Stomach (tissue), 9 donors: ENCODE measurements around the gene AFAP1L1. TPM values are rescaled to one million over a fixed set of nuclear protein-coding genes. Genes with fewer than 3 reads are reported as not detected.

ENCODE experiments used
- DNase-seq, 2 donors: peaks; one replicate each; pipeline versions ENCODE4 v3.0.0 to v3.0.0-alpha.2; 2013 to 2019
- H3K27ac ChIP-seq, 5 donors: fragments of 200-600 bp in 4 of 5; sonication (generic) in 4 of 5; one replicate each; pipeline ENCODE4 v1.5.1; 2013 to 2019; ENCODE audit warnings: mild to moderate bottlenecking in 1 of 5, moderate library complexity in 1 of 5
- H3K27me3 ChIP-seq, 3 donors: fragments of 200-600 bp; sonication (generic); one replicate each; pipeline ENCODE4 v1.5.1; 2017 to 2019; ENCODE audit warnings: mixed run types in 1 of 3
- H3K36me3 ChIP-seq, 4 donors: fragments of 200-600 bp; sonication (generic); 1 replicate in 3 of 4; 2 replicates in 1 of 4; pipeline ENCODE4 v1.5.1; 2016 to 2019
- H3K4me1 ChIP-seq, 4 donors: fragments of 200-600 bp; sonication (generic); one replicate each; pipeline ENCODE4 v1.5.1; 2016 to 2019
- H3K4me3 ChIP-seq, 4 donors: fragments of 200-600 bp; sonication (generic) in 3 of 4; one replicate each; pipeline ENCODE4 v1.5.1; 2016 to 2019; ENCODE audit warnings: mild to moderate bottlenecking in 1 of 4
- H3K9me3 ChIP-seq, 4 donors: fragments of 200-600 bp; sonication (generic); one replicate each; pipeline ENCODE4 v1.5.1; 2016 to 2019
- CTCF ChIP-seq, 7 experiments: fragments of 450-650 bp in 4 of 7; fragments of 200-600 bp in 3 of 7; sonication (generic) in 3 of 7; IDR thresholded peaks; one replicate each; pipeline ENCODE4 v1.5.1; 2016 to 2019; ENCODE audit warnings: antibody characterized with exemption in 7 of 7, control low read depth in 2 of 7, mild to moderate bottlenecking in 1 of 7
- EP300 ChIP-seq: sonication (generic); formaldehyde crosslinking; IDR thresholded peaks from one replicate; pipeline ENCODE4 v1.6.1; 2017; ENCODE audit warnings: antibody characterized with exemption
- POLR2A ChIP-seq, 4 donors: fragments of 450-650 bp; IDR thresholded peaks; one replicate each; pipeline ENCODE4 v1.6.1; 2016; ENCODE audit warnings: antibody characterized with exemption in 4 of 4, control low read depth in 2 of 4, mild to moderate bottlenecking in 1 of 4, moderate library complexity in 1 of 4
- POLR2AphosphoS5 ChIP-seq, 3 donors: sonication (generic); formaldehyde crosslinking; IDR thresholded peaks; one replicate each; pipeline ENCODE4 v1.6.1; 2016; ENCODE audit warnings: antibody characterized with exemption in 3 of 3
- WGBS, 5 donors: extraction: QIAGEN DNeasy Blood & Tissue Kit in 3 of 5; methylation state at CpG; one replicate each; pipeline versions ENCODE4 v1.1.5 to v1.1.7; 2013 to 2018; 5-methylcytosine and 5-hydroxymethylcytosine counted together
- intact Hi-C: fragments of 100-400 bp; cut with DNase I; formaldehyde crosslinking; loops from one replicate; pipeline ENCODE4 v1.15.1; 2023; ENCODE audit warnings: low total_unique reads
- polyA plus RNA-seq, 3 donors: library from polyadenylated mRNA; stranded (reverse); fragments of 200-250 nt; gene quantifications; one replicate each; pipeline ENCODE4 v1.2.3, GENCODE V29; 2013
- total RNA-seq, 5 donors: library from RNA; depleted of rRNA; stranded (reverse); fragments of >200 nt; gene quantifications; one replicate each; pipeline versions ENCODE4 v1.1.0 to v1.2.3, GENCODE V29; 2014 to 2016
- donor health status: healthy with polysubstance abuse.
- donor health status: Bipolar disorder and iron deficiency.
- donor health status: healthy.

The AFAP1L1 gene
- total and polyA plus RNA-seq, 8 donors, result 0.29 to 66.5 (median 3.3) TPM

GRCh38 chr5:149349382-149349781, 77.7 kb downstream of the AFAP1L1 start:
- H3K27ac ChIP-seq, result no peak overlapping the region
- intact Hi-C loops, result no loop called here

GRCh38 chr5:149352169-149352568, 80.5 kb downstream of the AFAP1L1 start:
- intact Hi-C loops, result no loop called here
- H3K27me3 ChIP-seq, result no peaks in the 10 kb centered on the region
- H3K4me3 ChIP-seq, result no peak overlapping the region
- H3K36me3 ChIP-seq, result peaks cover 33 to 84% (median 80%) of the 10 kb centered on the region in 4 donors
- H3K9me3 ChIP-seq, result no peaks in the 10 kb centered on the region
- H3K4me1 ChIP-seq, result peaks cover 1 to 22% (median 5%) of the 10 kb centered on the region in 4 donors
- DNase-seq, result no peak
- TF ChIP-seq POLR2AphosphoS5 (IDR thresholded peaks at IDR 0.05) (no peak), POLR2A (IDR thresholded peaks at IDR 0.05) (no peak), EP300 (no peak), CTCF (IDR thresholded peaks at IDR 0.05) (no peak)
- H3K27ac ChIP-seq, result no peak overlapping the region
- WGBS, 5 donors, result 75 to 88% (median 85%) methylated on average over 4 of the region's 4 CpGs

More at GRCh38 chr5:149349382-149349781, 77.7 kb downstream of the AFAP1L1 start:
- no peak for DNase-seq
- Histone ChIP-seq H3K36me3 (peaks cover 33 to 72% (median 67%) of the 10 kb centered on the region in 4 donors), H3K9me3 (no peaks in the 10 kb centered on the region), H3K27me3 (no peaks in the 10 kb centered on the region), H3K4me3 (no peak overlapping the region), H3K4me1 (peaks cover 14 to 39% (median 21%) of the 10 kb centered on the region in 4 donors)
- TF ChIP-seq POLR2AphosphoS5 (IDR thresholded peaks at IDR 0.05) (no peak), POLR2A (IDR thresholded peaks at IDR 0.05) (no peak), CTCF (IDR thresholded peaks at IDR 0.05) (no peak), EP300 (no peak)
- 89 to 94% (median 92%) methylated on average over 4 of the region's 4 CpGs for WGBS, 5 donors

GRCh38 chr5:149353911-149354310, 82.3 kb downstream of the AFAP1L1 start:
- intact Hi-C loops, result no loop called here
- H3K27me3 ChIP-seq, result no peaks in the 10 kb centered on the region
- TF ChIP-seq CTCF (IDR thresholded peaks at IDR 0.05), result no peak
- TF ChIP-seq POLR2AphosphoS5 (IDR thresholded peaks at IDR 0.05), result no peak
- TF ChIP-seq POLR2A (IDR thresholded peaks at IDR 0.05), result no peak
- no peak for TF ChIP-seq EP300
- no peak overlapping the region for H3K4me3 ChIP-seq
- no peaks in the 10 kb centered on the region for H3K9me3 ChIP-seq
- H3K36me3 ChIP-seq, result peaks cover 29 to 68% (median 67%) of the 10 kb centered on the region in 4 donors
- WGBS, 5 donors, result 83 to 95% (median 90%) methylated on average over 2 of the region's 2 CpGs
- no peak overlapping the region for H3K27ac ChIP-seq
- peaks cover 11 to 21% (median 15%) of the 10 kb centered on the region in 4 donors for H3K4me1 ChIP-seq
- DNase-seq, result no peak

GRCh38 chr5:149355688-149356087, 84.0 kb downstream of the AFAP1L1 start:
- no peaks in the 10 kb centered on the region for H3K27me3 ChIP-seq
- 78 to 100% (median 91%) methylated on average over 1 of the region's 1 CpG for WGBS, 5 donors
- peaks cover 13 to 50% (median 49%) of the 10 kb centered on the region in 4 donors for H3K36me3 ChIP-seq
- H3K27ac ChIP-seq, result no peak overlapping the region
- intact Hi-C loops, result no loop called here
- TF ChIP-seq POLR2A (IDR thresholded peaks at IDR 0.05), result no peak
- no peak overlapping the region for H3K4me3 ChIP-seq
- H3K9me3 ChIP-seq, result no peaks in the 10 kb centered on the region
- peaks cover 11 to 21% (median 15%) of the 10 kb centered on the region in 4 donors for H3K4me1 ChIP-seq
- DNase-seq, result no peak

- H3K27ac ChIP-seq, result no peak overlapping the region
- no peaks in the 10 kb centered on the region for H3K27me3 ChIP-seq
- H3K36me3 ChIP-seq, result peaks cover 9 to 43% (median 42%) of the 10 kb centered on the region in 4 donors
- no peak for DNase-seq
- WGBS, 5 donors, result 88 to 93% (median 91%) methylated on average over 8 of the region's 8 CpGs
- no peak overlapping the region for H3K4me3 ChIP-seq
- peaks cover 11 to 21% (median 15%) of the 10 kb centered on the region in 4 donors for H3K4me1 ChIP-seq
- no peak for TF ChIP-seq POLR2A (IDR thresholded peaks at IDR 0.05)
- TF ChIP-seq POLR2AphosphoS5 (IDR thresholded peaks at IDR 0.05), result no peak
- no peak for TF ChIP-seq CTCF (IDR thresholded peaks at IDR 0.05)
- no peak for TF ChIP-seq EP300
- intact Hi-C loops, result no loop called here
- H3K9me3 ChIP-seq, result no peaks in the 10 kb centered on the region
Observed at GRCh38 chr5:149356391-149356790, 84.7 kb downstream of the AFAP1L1 start.
